Mucosa of descending colon (tissue), 3 donors: ENCODE measurements around the gene LILRA5. TPM values are rescaled to one million over a fixed set of nuclear protein-coding genes. Genes with fewer than 3 reads are reported as not detected.
"Not testable (repeated sequence)": the region's sequence is repeated elsewhere in the genome, so short reads cannot be mapped to it uniquely, and the experiment has no call there.

Source experiments
- ATAC-seq: fragments of 200-7000 bp; cut with Tn5 transposase; one replicate; pipeline ENCODE4 v1.9.1; 2020; ENCODE audit warnings: mild to moderate bottlenecking, moderate library complexity
- DNase-seq, 3 donors: peaks; one replicate each; pipeline ENCODE4 v3.0.0-alpha.2; 2020
- H3K36me3 ChIP-seq: fragments of 200-600 bp; one replicate; pipeline ENCODE4 v1.8.0; 2021; ENCODE audit warnings: low read depth, mild to moderate bottlenecking
- H3K4me1 ChIP-seq: fragments of 200-600 bp; one replicate; pipeline ENCODE4 v1.8.0; 2021; ENCODE audit warnings: low read depth, mild to moderate bottlenecking
- H3K4me3 ChIP-seq: fragments of 200-600 bp; one replicate; pipeline ENCODE4 v1.8.0; 2021; ENCODE audit warnings: mild to moderate bottlenecking
- H3K9me3 ChIP-seq: fragments of 200-600 bp; one replicate; pipeline ENCODE4 v1.8.0; 2021; ENCODE audit warnings: mild to moderate bottlenecking
- CTCF ChIP-seq: fragments of 200-600 bp; IDR thresholded peaks from one replicate; pipeline ENCODE4 v1.8.0; 2022; ENCODE audit warnings: antibody characterized with exemption, mild to moderate bottlenecking
- intact Hi-C, 2 donors: fragments of 100-400 bp; cut with DNase I in 1 of 2; cut with micrococcal nuclease in 1 of 2; formaldehyde crosslinking; loops; one replicate each; pipeline versions ENCODE4 v1.11.0 to v1.11.1; 2022; cut with DNase I, micrococcal nuclease
- total RNA-seq, 3 donors: library from RNA; stranded (reverse); fragmentation: NEBNext Ultra II Directional in 2 of 3; extraction: Animal tissue kit (Norgen Biotek cat#: 25700) in 2 of 3; gene quantifications; one replicate each; pipeline versions ENCODE4 v1.2.1 to v1.2.4, GENCODE V29; 2021 to 2023
- donor health status: DM: no; HTN: no; CAD: no; lungs with moderate emphysema.
- donor health status: DM: no; HTN: no; CAD: no.
- donor health status: DM: no; HTN: yes; CAD: no.

The LILRA5 gene
- total RNA-seq, 3 donors from 2014 or later: 0.72 to 4.7 (median 1.8) TPM

DNA sequence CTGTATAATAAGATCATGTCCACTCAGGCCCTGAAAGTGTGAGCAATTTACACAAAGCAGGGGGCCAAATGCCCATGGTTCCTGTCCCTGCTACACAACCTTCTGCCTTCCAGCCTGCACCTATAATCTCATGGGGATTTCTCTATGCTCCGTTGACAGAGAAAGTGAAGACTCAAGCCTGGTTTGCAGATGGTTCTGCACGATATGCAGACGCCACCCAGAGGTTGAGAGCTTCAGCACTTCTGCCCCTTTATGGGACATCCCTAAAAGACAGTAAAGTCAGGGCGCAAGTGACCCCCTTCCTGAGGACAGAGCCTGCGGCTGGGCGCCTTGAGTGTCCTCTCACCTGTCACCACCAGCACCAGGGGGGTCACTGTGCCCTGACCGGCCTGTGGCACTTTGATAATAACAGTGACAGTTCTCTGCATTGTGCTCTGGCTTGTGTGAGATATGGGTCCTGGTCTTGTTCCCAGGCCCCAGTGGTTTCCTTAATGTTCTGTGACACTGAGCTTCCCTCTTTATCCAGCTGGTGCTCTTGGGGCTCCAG is 15.1 kb downstream of the LILRA5 start:
- intact Hi-C loops: loop anchor here in 1 of 2 donors (2.0 kb wide), 1 partner anchor 279 kb away; no protein-coding TSS in a partner anchor
- DNase-seq: peak in 1 of 3 donors; percentile 19
- no peaks in the 10 kb centered on the region for H3K4me1 ChIP-seq
- no peak for ATAC-seq
- no peak for TF ChIP-seq CTCF
- no peak overlapping the region for H3K4me3 ChIP-seq
- H3K36me3 ChIP-seq: no peaks in the 10 kb centered on the region
- H3K9me3 ChIP-seq: no peaks in the 10 kb centered on the region

DNA sequence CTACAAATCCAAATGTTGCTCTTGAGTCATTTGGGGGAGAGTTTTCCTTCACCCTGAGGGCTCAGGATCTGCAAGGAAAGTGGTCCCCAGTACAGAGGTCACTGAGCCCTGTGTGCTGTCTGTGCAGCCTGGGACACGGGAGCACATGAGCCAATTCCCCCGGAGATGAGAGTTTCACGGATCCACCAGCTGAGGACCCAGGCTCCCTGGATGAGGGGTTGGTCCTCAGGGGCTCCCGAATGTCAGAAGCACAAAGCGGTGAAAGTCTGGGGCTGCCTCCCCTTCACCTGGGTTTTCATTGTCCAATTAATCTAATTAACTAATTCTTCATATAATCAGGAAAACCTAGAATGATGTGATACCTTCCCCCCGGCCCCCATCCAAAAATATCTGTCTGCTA is 18.4 kb downstream of the LILRA5 start:
- Histone ChIP-seq H3K36me3 (no peaks in the 10 kb centered on the region), H3K4me1 (no peaks in the 10 kb centered on the region), H3K9me3 (no peaks in the 10 kb centered on the region), H3K4me3 (no peak overlapping the region)
- TF ChIP-seq CTCF: no peak
- no peak for DNase-seq
- no peak for ATAC-seq
- intact Hi-C loops: no loop called here

DNA sequence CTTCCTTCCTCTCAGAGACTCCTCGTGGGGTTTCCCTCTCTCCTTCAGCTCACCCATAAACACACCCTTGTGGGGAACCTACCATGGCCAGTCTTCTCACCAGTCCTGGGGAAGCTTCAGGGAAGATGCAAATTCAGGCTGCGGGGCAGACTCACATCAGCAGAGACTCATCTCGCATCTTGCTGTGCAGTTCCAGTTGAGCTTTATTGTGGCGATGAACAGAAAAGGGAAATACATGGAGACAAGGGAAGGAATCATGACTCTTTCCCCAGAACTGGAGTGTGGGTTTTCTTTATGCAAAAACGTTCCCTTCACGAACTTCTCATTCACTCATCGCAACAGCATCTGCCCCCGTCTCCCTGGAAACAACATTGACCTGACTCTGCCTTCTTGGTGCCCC is 23.8 kb downstream of the LILRA5 start:
- ATAC-seq: not testable (repeated sequence)

DNA sequence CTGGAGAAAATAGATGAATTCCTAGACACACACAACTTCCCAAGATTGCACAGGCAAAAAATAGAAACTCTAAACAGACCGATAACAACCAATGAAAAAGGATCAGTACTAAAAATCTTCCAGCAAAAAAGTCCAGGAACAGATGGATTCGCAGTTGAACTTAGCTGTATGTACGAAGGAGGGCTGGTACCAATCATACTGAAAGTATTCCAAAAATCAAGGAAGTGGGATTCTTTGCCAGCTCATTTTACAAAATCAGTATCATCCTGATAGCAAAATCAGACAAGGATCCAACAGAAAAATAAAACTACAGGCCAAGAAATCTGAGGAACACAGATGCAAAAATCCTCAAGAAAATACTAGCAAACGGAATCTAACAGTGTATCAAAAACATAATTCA is 25.5 kb downstream of the LILRA5 start:
- no peak for TF ChIP-seq CTCF
- Histone ChIP-seq H3K9me3 (no peaks in the 10 kb centered on the region), H3K36me3 (no peaks in the 10 kb centered on the region), H3K4me1 (no peaks in the 10 kb centered on the region), H3K4me3 (no peak overlapping the region)
- intact Hi-C loops: no loop called here
- DNase-seq (no peak), ATAC-seq (no peak)

More for the DNA sequence above, 23.8 kb downstream of the LILRA5 start:
- DNase-seq, H3K4me3 ChIP-seq, H3K9me3 ChIP-seq, H3K36me3 ChIP-seq, intact Hi-C loops, H3K4me1 ChIP-seq: not testable (repeated sequence)

- H3K36me3 ChIP-seq, H3K9me3 ChIP-seq, DNase-seq, H3K4me3 ChIP-seq, intact Hi-C loops, H3K4me1 ChIP-seq: not testable (repeated sequence)
- ATAC-seq: peak; percentile 32
These were observed 26.7 kb downstream of the LILRA5 start for GRCh38 chr19:54286283-54286682.

DNA sequence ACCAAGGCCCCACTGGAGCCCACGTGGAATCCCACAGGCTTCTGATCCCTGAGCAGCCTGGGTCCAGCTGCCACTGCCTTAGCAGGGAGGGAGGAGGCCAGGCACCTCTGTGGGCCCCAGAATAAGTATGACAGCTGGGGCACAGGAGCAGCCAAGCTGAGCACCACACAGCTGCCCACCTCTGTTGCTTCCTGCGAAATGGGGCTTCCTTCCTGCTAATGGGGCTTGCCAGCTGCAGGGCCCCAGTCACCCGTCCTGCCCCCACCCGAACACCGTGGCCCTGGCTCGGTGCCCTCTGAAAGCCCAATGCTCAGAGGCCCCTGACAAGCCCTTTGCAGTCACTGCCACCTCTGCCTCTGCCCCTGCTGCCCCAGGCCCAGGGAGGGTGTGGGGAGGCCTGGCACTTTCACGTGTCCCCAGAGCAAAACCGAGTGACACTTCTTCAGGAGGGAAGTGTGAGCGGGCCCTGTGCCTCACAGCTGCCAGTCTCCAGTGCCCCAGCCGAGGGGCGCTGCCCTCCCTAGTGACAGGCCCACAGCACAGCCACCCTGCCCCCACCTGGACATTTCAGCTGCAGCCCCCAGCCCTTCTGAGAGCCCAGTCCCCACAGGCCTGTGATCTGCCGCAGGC is 27.4 kb downstream of the LILRA5 start:
- H3K36me3 ChIP-seq, H3K4me3 ChIP-seq, intact Hi-C loops, DNase-seq, H3K9me3 ChIP-seq, H3K4me1 ChIP-seq: not testable (repeated sequence)
- peak; percentile 62 for ATAC-seq

DNA sequence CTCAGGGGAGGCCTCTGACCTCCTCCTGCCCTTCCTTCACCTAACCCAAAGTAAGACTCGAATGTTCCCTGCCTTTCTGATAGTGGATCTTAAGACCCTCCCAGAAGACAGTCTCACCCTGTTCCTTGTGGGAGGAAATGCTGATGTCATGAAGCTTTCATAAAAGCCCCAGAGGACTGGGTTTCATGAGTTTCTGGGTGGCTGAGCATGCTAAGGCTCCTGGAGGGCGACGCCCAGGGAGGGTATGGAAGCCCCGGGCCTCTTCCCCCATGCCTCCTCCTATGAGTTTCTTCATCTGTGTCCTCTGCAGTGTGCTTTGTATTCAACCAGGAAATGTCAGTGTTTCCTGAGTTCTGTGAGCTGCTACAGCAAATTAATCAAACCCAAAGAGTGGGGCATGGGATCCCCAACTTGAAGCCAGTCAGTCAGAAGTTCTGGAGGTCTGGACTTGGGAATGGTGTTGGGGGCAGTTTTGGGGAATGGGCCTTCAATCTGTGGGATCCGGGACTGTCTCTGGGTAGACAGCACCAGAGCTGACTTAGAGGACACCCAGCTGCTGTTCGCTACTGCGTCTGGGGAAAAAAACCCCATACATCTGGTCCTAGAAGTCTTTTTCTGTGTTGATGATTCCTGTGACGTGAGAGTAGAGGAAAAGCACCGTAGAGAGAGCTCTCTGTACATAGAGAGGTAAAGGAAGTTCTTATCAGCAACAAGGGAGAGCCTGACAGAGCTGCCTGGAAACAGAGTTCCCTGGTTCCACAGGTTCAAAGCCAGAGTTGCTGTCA is 30.1 kb downstream of the LILRA5 start:
- intact Hi-C loops: no loop called here
- Histone ChIP-seq H3K9me3 (no peaks in the 10 kb centered on the region), H3K4me3 (no peak overlapping the region), H3K36me3 (no peaks in the 10 kb centered on the region), H3K4me1 (no peaks in the 10 kb centered on the region)
- DNase-seq (no peak), ATAC-seq (no peak)
- no peak for TF ChIP-seq CTCF

GRCh38 chr19:54281729-54282075 is 31.3 kb downstream of the LILRA5 start:
- H3K9me3 ChIP-seq, H3K4me1 ChIP-seq, intact Hi-C loops, DNase-seq, H3K4me3 ChIP-seq, ATAC-seq, H3K36me3 ChIP-seq: not testable (repeated sequence)
